Uterus (tissue), 2 donors: ENCODE data around the gene PALB2.

Source experiments
- CTCF ChIP-seq, 4 experiments: fragments of 200-600 bp in 2 of 4; fragments of 450-650 bp in 2 of 4; sonication (generic) in 2 of 4; IDR thresholded peaks; one replicate each; pipeline ENCODE4 v1.5.1; 2016 to 2019; ENCODE audit warnings: antibody characterized with exemption in 4 of 4, mild to moderate bottlenecking in 2 of 4, moderate library complexity in 1 of 4
- POLR2A ChIP-seq, 2 donors: fragments of 450-650 bp; IDR thresholded peaks; one replicate each; pipeline ENCODE4 v1.6.1; 2016; ENCODE audit warnings: antibody characterized with exemption in 2 of 2, mild to moderate bottlenecking in 1 of 2, moderate library complexity in 1 of 2

GRCh38 chr16:23624092-23624491 is 17.0 kb downstream of the PALB2 start:
- no peak for TF ChIP-seq CTCF (IDR thresholded peaks at IDR 0.05)
- TF ChIP-seq POLR2A (IDR thresholded peaks at IDR 0.05) = no peak
